GM18517 (cell line): Measurements from ENCODE around the gene KRT36.

ENCODE experiments used
- ATAC-seq: cut with Tn5 transposase; IDR thresholded peaks from one replicate; pipeline ENCODE4 v1.9.1; 2021; ENCODE audit warnings: mild to moderate bottlenecking, moderate library complexity; ENCODE audit not compliant: unreplicated experiment

KRT36 gene

GRCh38 chr17:41480136-41480535 lies 9.6 kb downstream of the KRT36 start:
- no peak for ATAC-seq

GRCh38 chr17:41478237-41478636 lies 11.5 kb downstream of the KRT36 start:
- no peak for ATAC-seq

GRCh38 chr17:41476866-41477815 lies 12.6 kb downstream of the KRT36 start:
- ATAC-seq, result no peak

GRCh38 chr17:41475421-41475820 lies 14.3 kb downstream of the KRT36 start:
- ATAC-seq, result no peak

GRCh38 chr17:41474863-41475262 lies 14.8 kb downstream of the KRT36 start:
- ATAC-seq, result no peak

GRCh38 chr17:41468346-41468745 lies 21.4 kb downstream of the KRT36 start:
- no peak for ATAC-seq

GRCh38 chr17:41467561-41467960 lies 22.1 kb downstream of the KRT36 start:
- ATAC-seq, result no peak

GRCh38 chr17:41466988-41467387 lies 22.7 kb downstream of the KRT36 start, which contains the start of gene KRT32:
Gene KRT32, minus strand, starts transcription at chr17:41467386. Its CDS starts 61 bp downstream, at chr17:41467325.
- no peak for ATAC-seq

GRCh38 chr17:41464682-41465081 lies 25.0 kb downstream of the KRT36 start:
- no peak for ATAC-seq

- ATAC-seq, result no peak
Measured at GRCh38 chr17:41464173-41464572, 25.5 kb downstream of the KRT36 start.

GRCh38 chr17:41463746-41464145 lies 26.0 kb downstream of the KRT36 start:
- ATAC-seq, result no peak

GRCh38 chr17:41462705-41463104 lies 27.0 kb downstream of the KRT36 start:
- ATAC-seq, result no peak

- ATAC-seq, result no peak
Measured at GRCh38 chr17:41457676-41458075, 32.0 kb downstream of the KRT36 start.

GRCh38 chr17:41456204-41456603 lies 33.5 kb downstream of the KRT36 start:
- ATAC-seq, result no peak

GRCh38 chr17:41455236-41455635 lies 34.5 kb downstream of the KRT36 start:
- no peak for ATAC-seq

- no peak for ATAC-seq
Measured at GRCh38 chr17:41453066-41453465, 36.6 kb downstream of the KRT36 start.

GRCh38 chr17:41452281-41452680 lies 37.4 kb downstream of the KRT36 start:
- ATAC-seq, result no peak

GRCh38 chr17:41451154-41451728 lies 38.5 kb downstream of the KRT36 start:
- no peak for ATAC-seq

GRCh38 chr17:41449008-41449407 lies 40.7 kb downstream of the KRT36 start:
- ATAC-seq, result no peak

GRCh38 chr17:41448506-41448905 lies 41.2 kb downstream of the KRT36 start:
- no peak for ATAC-seq

- ATAC-seq, result no peak
Measured at GRCh38 chr17:41446806-41447205, 42.9 kb downstream of the KRT36 start.

GRCh38 chr17:41444640-41445039 lies 45.1 kb downstream of the KRT36 start:
- no peak for ATAC-seq
